ENCODE results near the gene COX19. TPM values are rescaled to one million over a fixed set of nuclear protein-coding genes. Genes with fewer than 3 reads are reported as not detected.

The COX19 gene
- total and polyA plus RNA-seq, 2 experiments from 2014 or later: 18.1 to 18.3 TPM

DNA sequence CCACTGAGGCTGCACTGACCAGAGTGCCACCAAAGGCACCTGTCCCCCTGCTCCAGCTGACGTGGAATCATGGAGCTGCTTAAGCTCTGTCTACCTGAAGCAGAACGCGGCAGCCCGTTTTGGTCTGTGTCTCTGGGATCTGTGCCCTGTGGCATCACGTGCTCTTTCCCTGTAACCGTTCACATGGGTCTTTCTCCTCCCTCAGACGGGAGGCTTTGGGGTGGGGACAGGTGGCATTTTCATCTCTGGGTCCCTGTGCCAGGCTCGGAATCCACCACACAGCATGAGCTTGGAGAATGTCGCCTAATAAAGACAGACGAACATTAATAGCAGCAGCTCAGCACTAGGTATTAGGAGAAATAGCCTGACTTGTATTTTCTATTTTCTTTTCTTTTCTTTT, 19.3 kb downstream of the COX19 start:
- DNase-seq (ENCODE audit: low read depth in 1 of 2, low spot score in 1 of 2): no peak
- Histone ChIP-seq H3K27me3 (peaks cover 34% of the 10 kb centered on the region), H3K4me3 (no peak overlapping the region), H3K9me3 (ENCODE audit: low read depth) (no peaks in the 10 kb centered on the region), H3K27ac (no peak overlapping the region), H3K36me3 (no peaks in the 10 kb centered on the region), H3K4me1 (ENCODE audit: low read depth) (peaks cover 9% of the 10 kb centered on the region)
- TF ChIP-seq, protein P1, sequence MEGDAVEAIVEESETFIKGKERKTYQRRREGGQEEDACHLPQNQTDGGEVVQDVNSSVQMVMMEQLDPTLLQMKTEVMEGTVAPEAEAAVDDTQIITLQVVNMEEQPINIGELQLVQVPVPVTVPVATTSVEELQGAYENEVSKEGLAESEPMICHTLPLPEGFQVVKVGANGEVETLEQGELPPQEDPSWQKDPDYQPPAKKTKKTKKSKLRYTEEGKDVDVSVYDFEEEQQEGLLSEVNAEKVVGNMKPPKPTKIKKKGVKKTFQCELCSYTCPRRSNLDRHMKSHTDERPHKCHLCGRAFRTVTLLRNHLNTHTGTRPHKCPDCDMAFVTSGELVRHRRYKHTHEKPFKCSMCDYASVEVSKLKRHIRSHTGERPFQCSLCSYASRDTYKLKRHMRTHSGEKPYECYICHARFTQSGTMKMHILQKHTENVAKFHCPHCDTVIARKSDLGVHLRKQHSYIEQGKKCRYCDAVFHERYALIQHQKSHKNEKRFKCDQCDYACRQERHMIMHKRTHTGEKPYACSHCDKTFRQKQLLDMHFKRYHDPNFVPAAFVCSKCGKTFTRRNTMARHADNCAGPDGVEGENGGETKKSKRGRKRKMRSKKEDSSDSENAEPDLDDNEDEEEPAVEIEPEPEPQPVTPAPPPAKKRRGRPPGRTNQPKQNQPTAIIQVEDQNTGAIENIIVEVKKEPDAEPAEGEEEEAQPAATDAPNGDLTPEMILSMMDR (IDR thresholded peaks at IDR 0.05; ENCODE audit: low read depth, low read length): no peak

DNA sequence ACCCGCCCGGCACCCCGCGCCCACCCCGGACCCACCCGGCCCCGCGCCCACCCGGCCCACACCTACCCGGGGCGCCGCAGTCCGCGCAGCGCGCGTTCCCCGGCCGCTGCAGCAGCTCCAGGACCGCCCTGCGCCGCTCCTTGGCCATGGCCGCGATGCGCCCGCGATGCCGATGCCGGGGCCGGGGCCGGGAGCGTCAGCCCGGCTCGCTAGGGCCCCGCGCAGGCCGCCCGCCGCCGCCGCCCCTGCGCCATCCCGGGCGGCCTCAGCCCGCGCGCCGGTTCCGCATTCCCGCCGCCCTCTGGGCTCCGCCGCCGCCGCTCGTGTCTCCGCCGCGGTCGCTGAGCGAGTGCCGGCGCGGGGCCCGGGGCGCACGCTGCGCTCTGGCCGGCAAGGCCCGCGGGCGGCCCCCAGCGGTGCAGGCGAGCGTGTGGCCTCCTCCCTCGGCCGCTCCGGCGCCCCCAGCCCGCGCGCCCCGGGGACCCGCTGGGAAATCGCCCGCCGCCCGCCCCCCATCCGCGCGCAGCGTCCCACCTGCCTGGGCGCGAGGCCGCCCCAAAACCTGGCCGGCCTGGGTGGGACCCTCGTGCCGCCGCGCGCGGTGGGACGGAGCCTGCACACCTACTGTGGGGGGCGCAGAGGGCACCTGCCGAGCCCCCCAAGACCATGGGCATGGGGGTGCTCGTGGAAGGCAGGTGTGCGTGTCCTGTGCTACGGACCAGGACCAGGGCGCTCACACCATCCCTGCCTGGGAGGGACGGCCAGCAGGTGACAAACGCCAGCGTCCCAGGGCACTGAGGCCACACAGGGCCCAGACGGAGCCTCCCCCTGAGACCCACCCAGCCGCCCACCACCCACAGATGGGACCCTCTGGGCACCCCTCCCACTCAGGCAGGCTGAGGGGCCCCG, 20.8 kb downstream of the COX19 start, which contains the start of gene ADAP1:
Gene ADAP1 (minus strand): TSS at position 351 of the 909 bp plus-strand sequence. CDS start 203 bp downstream, at position 148.
- no peaks in the 10 kb centered on the region for H3K36me3 ChIP-seq
- H3K9me3 ChIP-seq (ENCODE audit: low read depth): no peaks in the 10 kb centered on the region
- TF ChIP-seq, protein P1 (IDR thresholded peaks at IDR 0.05; ENCODE audit: low read depth, low read length): no peak
- no peak within 1 kb of the TSS for H3K27ac ChIP-seq
- H3K4me3 ChIP-seq: peak within 1 kb of the TSS; percentile 66
- H3K4me1 ChIP-seq (ENCODE audit: low read depth): no peaks in the 10 kb centered on the region
- peak; percentile 59 to 77 for DNase-seq (ENCODE audit: low read depth in 1 of 2, low spot score in 1 of 2)
- H3K27me3 ChIP-seq: peaks cover 34% of the 10 kb centered on the region

DNA sequence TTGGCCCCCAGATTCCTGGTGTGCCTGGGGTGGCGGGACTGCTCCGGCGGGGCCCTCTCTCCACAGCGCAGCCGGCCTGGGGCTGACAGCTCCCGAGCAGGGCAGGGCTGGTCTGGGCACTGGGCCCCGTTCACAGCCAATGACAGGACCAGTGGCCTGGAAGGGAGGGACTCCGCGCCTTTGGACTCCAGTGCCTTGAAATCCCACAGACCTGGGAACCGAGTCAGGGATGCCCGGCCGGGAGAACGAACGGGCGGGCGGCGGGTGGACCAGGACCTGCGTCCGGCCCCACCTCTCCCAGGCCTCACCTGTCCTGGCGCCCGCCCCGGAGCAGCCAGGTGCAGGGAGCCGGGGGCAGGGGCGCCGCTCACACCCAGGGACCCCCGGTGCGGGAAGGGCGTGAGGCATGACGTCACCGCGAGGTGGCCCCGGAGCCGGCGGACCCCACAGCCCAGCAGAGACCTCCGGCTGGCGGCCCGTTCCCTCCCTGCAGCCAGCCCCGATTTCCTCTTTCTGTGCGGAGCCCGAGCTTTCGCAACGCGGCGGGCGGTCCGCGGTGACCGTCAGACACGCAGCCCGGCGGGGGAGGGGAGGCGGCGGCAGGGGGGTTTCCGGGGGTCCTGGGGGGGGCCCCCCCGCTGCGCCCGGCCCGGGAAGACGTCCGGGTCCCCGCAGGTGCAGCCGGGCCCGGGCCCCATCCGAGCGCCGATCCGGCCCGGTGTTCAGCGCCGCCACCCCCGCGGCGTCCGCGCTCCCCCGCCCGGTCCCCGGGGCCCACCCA, 21.6 kb downstream of the COX19 start:
- peak; percentile 53 to 69 for DNase-seq (ENCODE audit: low read depth in 1 of 2, low spot score in 1 of 2)
- peak overlapping the region; percentile 66 for H3K4me3 ChIP-seq

DNA sequence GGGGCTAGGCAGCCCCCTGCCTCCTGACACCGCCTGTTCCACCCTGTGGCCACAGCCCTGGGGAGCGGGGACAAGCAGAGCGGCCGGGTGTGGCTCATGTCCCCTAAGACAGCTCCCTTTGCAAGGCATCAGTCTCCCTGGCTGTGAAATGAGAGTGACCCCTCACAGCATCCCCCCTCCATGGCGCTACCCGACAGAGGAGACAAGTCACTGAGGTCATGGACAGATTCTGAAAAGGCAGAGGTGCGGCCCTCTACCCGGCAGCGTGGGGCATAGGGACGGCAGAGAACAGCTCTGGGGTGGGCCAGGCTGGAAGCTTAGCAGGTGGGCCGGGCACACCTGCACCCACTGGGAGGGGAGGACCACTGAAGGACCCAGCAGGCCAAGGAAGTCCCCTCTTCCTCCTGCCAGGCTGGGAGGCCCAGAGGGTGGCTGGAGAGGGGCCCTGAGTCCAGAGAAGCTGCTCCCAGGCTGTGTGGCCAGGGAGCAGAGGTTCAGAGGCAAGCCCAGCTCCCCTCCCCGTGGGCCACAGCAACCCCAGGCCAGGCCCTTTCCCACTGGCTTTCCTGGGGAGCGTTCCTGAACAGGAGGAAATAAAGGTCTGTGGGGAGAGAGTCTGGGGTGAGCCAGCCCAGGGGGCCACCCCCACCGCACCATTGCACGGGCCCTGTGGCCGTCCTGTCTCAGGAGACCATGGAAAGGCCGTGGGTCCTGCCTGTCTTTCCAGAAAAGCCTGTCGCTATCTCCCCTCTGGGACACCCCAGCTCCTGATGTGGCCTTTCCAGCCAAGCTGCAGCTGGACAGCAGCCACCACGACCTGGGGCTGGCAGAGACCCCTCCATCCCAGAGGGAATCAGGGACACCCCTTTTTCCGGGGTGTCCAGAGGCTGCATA, 22.6 kb downstream of the COX19 start:
- Histone ChIP-seq H3K36me3 (no peaks in the 10 kb centered on the region), H3K4me1 (ENCODE audit: low read depth) (no peaks in the 10 kb centered on the region), H3K4me3 (peak overlapping the region; percentile 66), H3K27ac (no peak overlapping the region), H3K9me3 (ENCODE audit: low read depth) (no peaks in the 10 kb centered on the region), H3K27me3 (peaks cover 34% of the 10 kb centered on the region)
- DNase-seq (ENCODE audit: low read depth in 1 of 2, low spot score in 1 of 2): no peak
- TF ChIP-seq, protein P1 (IDR thresholded peaks at IDR 0.05; ENCODE audit: low read depth, low read length): no peak

More for the DNA sequence above, 21.6 kb downstream of the COX19 start:
- Histone ChIP-seq H3K9me3 (ENCODE audit: low read depth) (no peaks in the 10 kb centered on the region), H3K27ac (no peak overlapping the region), H3K27me3 (peaks cover 34% of the 10 kb centered on the region), H3K36me3 (no peaks in the 10 kb centered on the region), H3K4me1 (ENCODE audit: low read depth) (no peaks in the 10 kb centered on the region)
- TF ChIP-seq, protein P1 (IDR thresholded peaks at IDR 0.05; ENCODE audit: low read depth, low read length): no peak

Data from cardiac muscle cell (in vitro differentiated cells and primary cell).